Natural killer cell (primary cell): ENCODE measurements around the gene RRH. TPM values are rescaled to one million over a fixed set of nuclear protein-coding genes. Genes with fewer than 3 reads are reported as not detected.

ENCODE experiments used
- ATAC-seq, 3 donors: fragments of 150-1000 bp in 2 of 3; fragments of 200-7000 bp in 1 of 3; cut with Tn5 transposase; 1 replicate in 1 of 3; 2 replicates in 2 of 3; pipeline ENCODE4 v1.10.0; 2021; ENCODE audit warnings: mild to moderate bottlenecking in 2 of 3, moderate library complexity in 2 of 3
- DNase-seq, 2 donors: peaks; one replicate each; pipeline versions ENCODE4 v3.0.0 to v3.0.0-alpha.2; 2013 to 2021; ENCODE audit warnings: mixed read lengths in 1 of 2
- H3K27ac ChIP-seq: one replicate; pipeline ENCODE4 v1.5.1; 2013; ENCODE audit warnings: mild to moderate bottlenecking, low read length
- H3K27me3 ChIP-seq: one replicate; pipeline ENCODE4 v1.6.1; 2013; ENCODE audit warnings: low read length; ENCODE audit not compliant: control insufficient read depth, insufficient read depth
- H3K36me3 ChIP-seq: one replicate; pipeline ENCODE4 v1.6.1; 2013; ENCODE audit warnings: low read length; ENCODE audit not compliant: control insufficient read depth, insufficient read depth
- H3K4me1 ChIP-seq: one replicate; pipeline ENCODE4 v1.6.1; 2013; ENCODE audit warnings: low read length; ENCODE audit not compliant: control insufficient read depth, insufficient read depth
- H3K4me3 ChIP-seq: one replicate; pipeline ENCODE4 v1.5.1; 2013; ENCODE audit warnings: low read length
- H3K9me3 ChIP-seq: one replicate; pipeline ENCODE4 v1.6.1; 2013; ENCODE audit warnings: low read length; ENCODE audit not compliant: control insufficient read depth, insufficient read depth
- H3K27ac Mint-ChIP-seq, 2 donors: one replicate each; pipeline ENCODE4 v1.8.0; 2022; ENCODE audit warnings: mild to moderate bottlenecking in 2 of 2, mixed read lengths in 2 of 2, moderate library complexity in 1 of 2
- H3K27me3 Mint-ChIP-seq, 2 donors: one replicate each; pipeline ENCODE4 v1.8.0; 2022; ENCODE audit warnings: low read depth in 2 of 2, mixed read lengths in 2 of 2
- H3K36me3 Mint-ChIP-seq: one replicate; pipeline ENCODE4 v1.8.0; 2022; ENCODE audit warnings: mixed read lengths
- H3K4me1 Mint-ChIP-seq, 2 donors: one replicate each; pipeline ENCODE4 v1.8.0; 2022; ENCODE audit warnings: mixed read lengths in 2 of 2
- H3K4me3 Mint-ChIP-seq: one replicate; pipeline ENCODE4 v1.8.0; 2022; ENCODE audit warnings: mild to moderate bottlenecking, moderate library complexity, mixed read lengths
- H3K9me3 Mint-ChIP-seq, 2 donors: one replicate each; pipeline ENCODE4 v1.8.0; 2022; ENCODE audit warnings: mixed read lengths in 2 of 2
- CTCF ChIP-seq: fragments of 200-600 bp; IDR thresholded peaks from one replicate; pipeline ENCODE4 v1.8.0; 2022; ENCODE audit warnings: antibody characterized with exemption
- WGBS: methylation state at CpG from one replicate; pipeline ENCODE4 v1.1.7; 2013; ENCODE audit warnings: missing lambda C conversion rate; ENCODE audit not compliant: insufficient coverage; 5-methylcytosine and 5-hydroxymethylcytosine counted together
- intact Hi-C: fragments of 100-400 bp; cut with micrococcal nuclease; formaldehyde crosslinking; loops from one replicate; pipeline ENCODE4 v1.14.2; 2022
- total RNA-seq, 4 donors: library from RNA; stranded (reverse); fragments of 120-200 nt in 1 of 4; gene quantifications; one replicate each; pipeline versions ENCODE4 v1.2.3 to v1.2.4, GENCODE V29; 2013 to 2022

RRH gene
- total RNA-seq, 3 donors from 2014 or later (not counting 1 experiment from before 2014, with no cell fraction given): 0.24 TPM; not detected in 2

DNA sequence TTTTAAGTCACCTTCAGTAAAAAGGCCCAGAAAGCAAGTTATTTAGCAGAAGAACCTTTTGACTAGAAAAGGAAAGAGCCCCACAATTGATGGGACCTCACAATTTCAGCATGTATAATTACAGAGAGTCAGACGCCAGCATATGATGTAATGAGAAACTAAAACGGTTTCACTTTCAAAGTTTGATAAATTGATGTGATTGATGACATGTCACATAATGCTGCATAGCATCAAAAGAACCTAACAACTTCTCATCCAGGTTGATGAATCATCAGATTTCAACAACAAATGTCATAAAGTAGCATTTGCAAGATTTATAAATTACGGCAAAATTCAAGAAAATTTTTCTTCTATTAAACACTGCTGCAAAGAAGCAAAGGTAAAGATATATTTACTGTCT, 16.1 kb upstream of the RRH start:
- 61% methylated on average over 2 of the region's 3 CpGs for WGBS
- Histone ChIP-seq H3K4me1 (peaks cover 19% of the 10 kb centered on the region), H3K27me3 (no peaks in the 10 kb centered on the region), H3K36me3 (no peaks in the 10 kb centered on the region), H3K27ac (no peak overlapping the region), H3K4me3 (no peak overlapping the region), H3K9me3 (no peaks in the 10 kb centered on the region)
- no peak overlapping the region for H3K27ac Mint-ChIP-seq
- TF ChIP-seq CTCF: no peak
- ATAC-seq: no peak
- peaks cover 19 to 28% of the 10 kb centered on the region in 2 donors for H3K27me3 Mint-ChIP-seq
- no peaks in the 10 kb centered on the region for H3K36me3 Mint-ChIP-seq
- intact Hi-C loops: no loop called here
- H3K9me3 Mint-ChIP-seq: no peaks in the 10 kb centered on the region
- H3K4me1 Mint-ChIP-seq: peaks cover 20 to 21% of the 10 kb centered on the region in 2 donors
- DNase-seq: no peak
- H3K4me3 Mint-ChIP-seq: no peak overlapping the region

GRCh38 chr4:109815151-109816081, 12.4 kb upstream of the RRH start, which contains the start of gene GAR1:
Gene GAR1, plus strand, starts transcription at chr4:109815762. Its CDS starts 403 bp downstream, at chr4:109816165.
- Histone ChIP-seq H3K4me3 (peak within 1 kb of the TSS; percentile 82), H3K27me3 (no peaks in the 10 kb centered on the region), H3K27ac (peak within 1 kb of the TSS; percentile 78), H3K4me1 (peaks cover 19% of the 10 kb centered on the region), H3K9me3 (no peaks in the 10 kb centered on the region), H3K36me3 (peaks cover 16% of the 10 kb centered on the region)
- no peak for TF ChIP-seq CTCF
- Mint-ChIP-seq H3K36me3 (no peaks in the 10 kb centered on the region), H3K27me3 (peaks cover 9 to 10% of the 10 kb centered on the region in 2 donors), H3K4me3 (peak within 1 kb of the TSS; percentile 93), H3K9me3 (no peaks in the 10 kb centered on the region), H3K4me1 (peaks cover 36 to 40% of the 10 kb centered on the region in 2 donors), H3K27ac (peak within 1 kb of the TSS; percentile 90 to 94)
- WGBS: under 1% methylated on average over 53 of the region's 53 CpGs
- DNase-seq: peak; percentile 70 to 95
- intact Hi-C loops: loop anchor here (5.0 kb wide), 2 partner anchors 253 to 383 kb away; partner anchors contain the start of genes MCUB and SEC24B
- peak; percentile 83 to 91 (median 84) for ATAC-seq

DNA sequence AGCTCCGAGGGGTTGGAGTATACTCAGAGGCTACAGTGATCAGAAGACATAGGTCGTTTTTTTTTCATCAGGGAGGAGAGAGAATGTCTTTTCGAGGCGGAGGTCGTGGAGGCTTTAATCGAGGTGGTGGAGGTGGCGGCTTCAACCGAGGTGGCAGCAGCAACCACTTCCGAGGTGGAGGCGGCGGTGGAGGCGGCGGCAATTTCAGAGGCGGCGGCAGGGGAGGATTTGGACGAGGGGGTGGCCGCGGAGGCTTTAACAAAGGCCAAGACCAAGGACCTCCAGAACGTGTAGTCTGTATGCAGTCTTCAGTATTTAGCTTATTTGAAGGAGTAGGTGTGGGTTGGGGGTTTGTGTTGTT, 11.7 kb upstream of the RRH start:
- peak overlapping the region; percentile 78 for H3K27ac ChIP-seq
- H3K36me3 Mint-ChIP-seq: no peaks in the 10 kb centered on the region
- ATAC-seq: peak in 2 of 3 donors; percentile 48 to 55
- H3K4me1 Mint-ChIP-seq: peaks cover 36 to 41% of the 10 kb centered on the region in 2 donors
- WGBS: under 1% methylated on average over 19 of the region's 19 CpGs
- H3K9me3 Mint-ChIP-seq: no peaks in the 10 kb centered on the region
- H3K27ac Mint-ChIP-seq: peak overlapping the region; percentile 90 to 94
- no peaks in the 10 kb centered on the region for H3K27me3 ChIP-seq
- intact Hi-C loops: loop anchor here (5.0 kb wide), 2 partner anchors 254 to 384 kb away; partner anchors contain the start of genes MCUB and SEC24B
- H3K4me1 ChIP-seq: peaks cover 19% of the 10 kb centered on the region
- H3K27me3 Mint-ChIP-seq: peaks cover 3% of the 10 kb centered on the region in 2 donors
- peaks cover 20% of the 10 kb centered on the region for H3K36me3 ChIP-seq
- no peak for TF ChIP-seq CTCF
- peak overlapping the region; percentile 82 for H3K4me3 ChIP-seq
- peak overlapping the region; percentile 93 for H3K4me3 Mint-ChIP-seq
- H3K9me3 ChIP-seq: no peaks in the 10 kb centered on the region
- peak; percentile 57 to 65 for DNase-seq
